HL-60 (cell line): Measurements from ENCODE around the gene GPR146.

ENCODE experiments used
- GABPA ChIP-seq: IDR thresholded peaks from 2 replicates; pipeline ENCODE4 v1.6.1; 2012; ENCODE audit warnings: low read depth
- POLR2AphosphoS5 ChIP-seq: IDR thresholded peaks from 2 replicates; pipeline ENCODE4 v1.6.1; 2012; ENCODE audit warnings: low read depth
- SPI1 ChIP-seq: IDR thresholded peaks from 2 replicates; pipeline ENCODE4 v1.6.1; 2012; ENCODE audit warnings: low read depth, mild to moderate bottlenecking, borderline replicate concordance
- TF ChIP-seq, protein P1 (sequence below): IDR thresholded peaks from one replicate; pipeline ENCODE4 v1.5.1; 2011; ENCODE audit warnings: low read length, control low read depth, inconsistent platforms; ENCODE audit not compliant: insufficient read depth
- TF ChIP-seq, protein P2 (sequence below): IDR thresholded peaks from 2 replicates; pipeline ENCODE4 v1.6.1; 2012; ENCODE audit warnings: low read depth; ENCODE audit not compliant: insufficient replicate concordance

DNA sequence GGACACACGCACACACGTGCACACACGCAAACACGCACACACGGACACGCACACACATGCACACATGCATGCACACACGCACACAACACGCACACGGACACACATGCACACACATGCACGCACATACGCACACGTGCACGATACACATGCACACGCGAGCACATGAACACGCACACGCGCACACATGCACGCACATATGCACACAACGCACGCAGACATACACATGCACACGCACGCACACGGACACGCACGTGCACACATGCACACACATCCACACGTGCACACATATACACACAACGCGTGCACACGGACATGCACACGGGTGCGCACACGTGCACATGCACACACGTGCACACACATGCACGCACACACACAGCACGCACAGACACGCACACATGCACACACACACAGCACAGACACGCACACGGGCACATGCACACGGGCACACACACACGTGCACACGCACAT is 26.2 kb downstream of the GPR146 start:
- TF ChIP-seq, protein P1, sequence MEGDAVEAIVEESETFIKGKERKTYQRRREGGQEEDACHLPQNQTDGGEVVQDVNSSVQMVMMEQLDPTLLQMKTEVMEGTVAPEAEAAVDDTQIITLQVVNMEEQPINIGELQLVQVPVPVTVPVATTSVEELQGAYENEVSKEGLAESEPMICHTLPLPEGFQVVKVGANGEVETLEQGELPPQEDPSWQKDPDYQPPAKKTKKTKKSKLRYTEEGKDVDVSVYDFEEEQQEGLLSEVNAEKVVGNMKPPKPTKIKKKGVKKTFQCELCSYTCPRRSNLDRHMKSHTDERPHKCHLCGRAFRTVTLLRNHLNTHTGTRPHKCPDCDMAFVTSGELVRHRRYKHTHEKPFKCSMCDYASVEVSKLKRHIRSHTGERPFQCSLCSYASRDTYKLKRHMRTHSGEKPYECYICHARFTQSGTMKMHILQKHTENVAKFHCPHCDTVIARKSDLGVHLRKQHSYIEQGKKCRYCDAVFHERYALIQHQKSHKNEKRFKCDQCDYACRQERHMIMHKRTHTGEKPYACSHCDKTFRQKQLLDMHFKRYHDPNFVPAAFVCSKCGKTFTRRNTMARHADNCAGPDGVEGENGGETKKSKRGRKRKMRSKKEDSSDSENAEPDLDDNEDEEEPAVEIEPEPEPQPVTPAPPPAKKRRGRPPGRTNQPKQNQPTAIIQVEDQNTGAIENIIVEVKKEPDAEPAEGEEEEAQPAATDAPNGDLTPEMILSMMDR, result no peak
- TF ChIP-seq, protein P2, sequence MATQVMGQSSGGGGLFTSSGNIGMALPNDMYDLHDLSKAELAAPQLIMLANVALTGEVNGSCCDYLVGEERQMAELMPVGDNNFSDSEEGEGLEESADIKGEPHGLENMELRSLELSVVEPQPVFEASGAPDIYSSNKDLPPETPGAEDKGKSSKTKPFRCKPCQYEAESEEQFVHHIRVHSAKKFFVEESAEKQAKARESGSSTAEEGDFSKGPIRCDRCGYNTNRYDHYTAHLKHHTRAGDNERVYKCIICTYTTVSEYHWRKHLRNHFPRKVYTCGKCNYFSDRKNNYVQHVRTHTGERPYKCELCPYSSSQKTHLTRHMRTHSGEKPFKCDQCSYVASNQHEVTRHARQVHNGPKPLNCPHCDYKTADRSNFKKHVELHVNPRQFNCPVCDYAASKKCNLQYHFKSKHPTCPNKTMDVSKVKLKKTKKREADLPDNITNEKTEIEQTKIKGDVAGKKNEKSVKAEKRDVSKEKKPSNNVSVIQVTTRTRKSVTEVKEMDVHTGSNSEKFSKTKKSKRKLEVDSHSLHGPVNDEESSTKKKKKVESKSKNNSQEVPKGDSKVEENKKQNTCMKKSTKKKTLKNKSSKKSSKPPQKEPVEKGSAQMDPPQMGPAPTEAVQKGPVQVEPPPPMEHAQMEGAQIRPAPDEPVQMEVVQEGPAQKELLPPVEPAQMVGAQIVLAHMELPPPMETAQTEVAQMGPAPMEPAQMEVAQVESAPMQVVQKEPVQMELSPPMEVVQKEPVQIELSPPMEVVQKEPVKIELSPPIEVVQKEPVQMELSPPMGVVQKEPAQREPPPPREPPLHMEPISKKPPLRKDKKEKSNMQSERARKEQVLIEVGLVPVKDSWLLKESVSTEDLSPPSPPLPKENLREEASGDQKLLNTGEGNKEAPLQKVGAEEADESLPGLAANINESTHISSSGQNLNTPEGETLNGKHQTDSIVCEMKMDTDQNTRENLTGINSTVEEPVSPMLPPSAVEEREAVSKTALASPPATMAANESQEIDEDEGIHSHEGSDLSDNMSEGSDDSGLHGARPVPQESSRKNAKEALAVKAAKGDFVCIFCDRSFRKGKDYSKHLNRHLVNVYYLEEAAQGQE, result no peak
- TF ChIP-seq POLR2AphosphoS5, result no peak
- no peak for TF ChIP-seq GABPA
- no peak for TF ChIP-seq SPI1
